Measurements from ENCODE around the gene DPH2.

DPH2 gene

GRCh38 chr1:44019466-44019948, 49.7 kb downstream of the DPH2 start:
- Histone ChIP-seq H3K4me2 (ENCODE audit: low read depth, low read length, poor library complexity, severe bottlenecking) (no peak overlapping the region), H3K4me1 (ENCODE audit: insufficient read depth, low read length, poor library complexity, severe bottlenecking) (no peaks in the 10 kb centered on the region), H3F3A (ENCODE audit: low read depth) (no peaks in the 10 kb centered on the region), H3K9me2 (replicated peaks; ENCODE audit: low read depth, low read length) (no peaks in the 10 kb centered on the region), H4K20me1 (ENCODE audit: insufficient read depth, low read length, poor library complexity, severe bottlenecking) (no peaks in the 10 kb centered on the region), H3K79me2 (ENCODE audit: insufficient read depth, low read length) (no peaks in the 10 kb centered on the region), H3K9ac (ENCODE audit: low read depth, low read length, poor library complexity, severe bottlenecking) (no peak overlapping the region), H2AFZ (ENCODE audit: low read length) (no peak overlapping the region), H3K4me3 (ENCODE audit: low read length, poor library complexity, severe bottlenecking) (no peak overlapping the region), H3K27me3 (ENCODE audit: insufficient read depth, low read length, poor library complexity, severe bottlenecking) (no peaks in the 10 kb centered on the region), H3K36me3 (ENCODE audit: insufficient read depth, low read length) (no peaks in the 10 kb centered on the region), H3K9me3 (ENCODE audit: insufficient read depth, low read depth, low read length) (no peaks in the 10 kb centered on the region)
- no peak for TF ChIP-seq EZH2phosphoT487 (IDR thresholded peaks at IDR 0.05; ENCODE audit: borderline replicate concordance)
- TF ChIP-seq CTCF (conservative IDR thresholded peaks at IDR 0.05; ENCODE audit: low read length), result no peak

GRCh38 chr1:44020464-44020863, 50.7 kb downstream of the DPH2 start:
- H3K4me1 ChIP-seq (ENCODE audit: insufficient read depth, low read length, poor library complexity, severe bottlenecking), result no peaks in the 10 kb centered on the region
- H3K36me3 ChIP-seq (ENCODE audit: insufficient read depth, low read length), result no peaks in the 10 kb centered on the region
- no peak overlapping the region for H3K4me2 ChIP-seq (ENCODE audit: low read depth, low read length, poor library complexity, severe bottlenecking)
- no peak for TF ChIP-seq CTCF (conservative IDR thresholded peaks at IDR 0.05; ENCODE audit: low read length)
- no peak for TF ChIP-seq EZH2phosphoT487 (IDR thresholded peaks at IDR 0.05; ENCODE audit: borderline replicate concordance)
- H3F3A ChIP-seq (ENCODE audit: low read depth), result no peaks in the 10 kb centered on the region
- no peak overlapping the region for H3K9ac ChIP-seq (ENCODE audit: low read depth, low read length, poor library complexity, severe bottlenecking)
- H3K27me3 ChIP-seq (ENCODE audit: insufficient read depth, low read length, poor library complexity, severe bottlenecking), result no peaks in the 10 kb centered on the region
- no peaks in the 10 kb centered on the region for H3K9me3 ChIP-seq (ENCODE audit: insufficient read depth, low read depth, low read length)
- H4K20me1 ChIP-seq (ENCODE audit: insufficient read depth, low read length, poor library complexity, severe bottlenecking), result no peaks in the 10 kb centered on the region
- no peaks in the 10 kb centered on the region for H3K79me2 ChIP-seq (ENCODE audit: insufficient read depth, low read length)
- H3K4me3 ChIP-seq (ENCODE audit: low read length, poor library complexity, severe bottlenecking), result no peak overlapping the region
- H2AFZ ChIP-seq (ENCODE audit: low read length), result no peak overlapping the region
- no peaks in the 10 kb centered on the region for H3K9me2 ChIP-seq (replicated peaks; ENCODE audit: low read depth, low read length)

GRCh38 chr1:44021156-44021555, 51.3 kb downstream of the DPH2 start:
- no peaks in the 10 kb centered on the region for H3K9me2 ChIP-seq (replicated peaks; ENCODE audit: low read depth, low read length)
- TF ChIP-seq CTCF (conservative IDR thresholded peaks at IDR 0.05; ENCODE audit: low read length), result no peak
- TF ChIP-seq EZH2phosphoT487 (IDR thresholded peaks at IDR 0.05; ENCODE audit: borderline replicate concordance), result no peak
- H3K9me3 ChIP-seq (ENCODE audit: insufficient read depth, low read depth, low read length), result no peaks in the 10 kb centered on the region
- H3K36me3 ChIP-seq (ENCODE audit: insufficient read depth, low read length), result no peaks in the 10 kb centered on the region
- H3K9ac ChIP-seq (ENCODE audit: low read depth, low read length, poor library complexity, severe bottlenecking), result no peak overlapping the region
- H2AFZ ChIP-seq (ENCODE audit: low read length), result no peak overlapping the region
- H3K27me3 ChIP-seq (ENCODE audit: insufficient read depth, low read length, poor library complexity, severe bottlenecking), result no peaks in the 10 kb centered on the region
- no peaks in the 10 kb centered on the region for H3K79me2 ChIP-seq (ENCODE audit: insufficient read depth, low read length)
- H3K4me1 ChIP-seq (ENCODE audit: insufficient read depth, low read length, poor library complexity, severe bottlenecking), result no peaks in the 10 kb centered on the region
- H3K4me3 ChIP-seq (ENCODE audit: low read length, poor library complexity, severe bottlenecking), result no peak overlapping the region
- no peaks in the 10 kb centered on the region for H3F3A ChIP-seq (ENCODE audit: low read depth)
- no peak overlapping the region for H3K4me2 ChIP-seq (ENCODE audit: low read depth, low read length, poor library complexity, severe bottlenecking)
- no peaks in the 10 kb centered on the region for H4K20me1 ChIP-seq (ENCODE audit: insufficient read depth, low read length, poor library complexity, severe bottlenecking)
